Activated T-cell treated with anti-CD3 and anti-CD28 coated beads, Interleukin-2, amount 50 U/mL, for 4 hours (primary cell): ENCODE data around the gene RAPGEF2. TPM values are rescaled to one million over a fixed set of nuclear protein-coding genes. Genes with fewer than 3 reads are reported as not detected.
A peak's percentile ranks its signal among the peaks of the same experiment; 100 is the strongest.
"Not testable (repeated sequence)": the region's sequence is repeated elsewhere in the genome, so short reads cannot be mapped to it uniquely, and the experiment has no call there.

Source experiments
- ATAC-seq, 2 donors: fragments of 200-7000 bp; cut with Tn5 transposase; one replicate each; pipeline ENCODE4 v1.10.0; 2021
- DNase-seq: peaks from one replicate; pipeline ENCODE4 v3.0.0-alpha.2; 2020
- H3K27me3 Mint-ChIP-seq: one replicate; pipeline ENCODE4 v1.8.0; 2021; ENCODE audit warnings: low read depth, mixed read lengths
- H3K36me3 Mint-ChIP-seq: one replicate; pipeline ENCODE4 v1.8.0; 2022; ENCODE audit warnings: mixed read lengths; ENCODE audit not compliant: insufficient read depth
- H3K4me1 Mint-ChIP-seq: one replicate; pipeline ENCODE4 v1.8.0; 2021; ENCODE audit warnings: low read depth, mixed read lengths
- H3K4me3 Mint-ChIP-seq: one replicate; pipeline ENCODE4 v1.8.0; 2021; ENCODE audit warnings: mild to moderate bottlenecking, moderate library complexity, mixed read lengths
- H3K9me3 Mint-ChIP-seq: one replicate; pipeline ENCODE4 v1.8.0; 2021; ENCODE audit warnings: mixed read lengths
- total RNA-seq, 3 donors: library from RNA; stranded (reverse); gene quantifications; one replicate each; pipeline ENCODE4 v1.2.1, GENCODE V29; 2021

The RAPGEF2 gene
- total RNA-seq, 3 donors from 2014 or later: 47.8 to 50.0 (median 49.3) TPM

DNA sequence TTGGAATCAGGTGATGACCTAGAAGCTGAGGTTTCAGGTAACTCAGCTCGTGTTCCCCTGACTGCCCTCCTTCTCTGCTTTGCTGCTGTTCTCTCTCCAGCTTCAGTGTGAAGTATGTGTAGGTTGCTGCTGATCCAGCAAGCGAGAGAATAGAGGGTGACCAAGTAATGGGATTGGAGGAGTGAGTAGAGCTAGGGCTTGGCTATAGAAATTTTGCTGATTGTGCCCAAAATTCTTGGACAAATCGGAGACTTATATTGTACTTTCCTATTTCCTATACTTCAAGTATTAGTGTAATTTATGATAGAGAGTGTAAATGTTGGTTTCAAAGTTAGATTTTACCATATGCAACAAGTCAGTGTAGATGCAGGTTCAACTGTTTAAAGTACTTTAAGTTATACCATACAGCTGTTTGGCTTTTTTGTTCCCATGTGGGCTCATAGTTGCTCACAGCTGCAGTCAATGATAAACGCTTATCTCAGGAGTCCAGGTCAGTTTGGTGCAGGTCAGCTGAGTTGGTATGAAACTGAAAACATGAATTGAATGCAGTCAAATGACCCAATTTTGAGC lies 48.0 kb downstream of the RAPGEF2 start:
- Mint-ChIP-seq H3K4me3 (no peak overlapping the region), H3K9me3 (no peaks in the 10 kb centered on the region), H3K4me1 (peaks cover 6% of the 10 kb centered on the region), H3K36me3 (no peaks in the 10 kb centered on the region), H3K27me3 (peaks cover 1% of the 10 kb centered on the region)
- no peak for DNase-seq
- ATAC-seq: no peak

DNA sequence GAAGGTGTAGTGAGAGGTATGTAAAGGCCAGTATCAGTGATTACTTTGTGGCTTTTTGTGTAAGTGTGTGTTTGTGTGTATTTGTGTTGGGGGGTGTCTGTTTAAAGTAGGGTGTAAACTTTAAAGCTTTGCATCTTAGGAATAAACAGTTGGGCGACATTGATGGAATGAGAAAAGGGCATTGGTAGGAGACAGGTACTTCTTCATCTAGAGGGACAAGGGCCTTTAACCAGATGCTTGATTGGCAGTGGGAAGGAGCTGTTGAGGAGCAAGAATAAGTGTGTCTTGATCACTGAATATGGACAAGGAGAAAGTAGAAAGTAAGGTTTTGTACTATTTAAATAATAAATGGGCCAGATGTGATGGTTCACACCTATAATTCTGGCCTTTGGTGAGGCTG lies 48.8 kb downstream of the RAPGEF2 start:
- no peaks in the 10 kb centered on the region for H3K36me3 Mint-ChIP-seq
- H3K4me3 Mint-ChIP-seq: no peak overlapping the region
- peaks cover 1% of the 10 kb centered on the region for H3K27me3 Mint-ChIP-seq
- DNase-seq (no peak), ATAC-seq (no peak)
- H3K9me3 Mint-ChIP-seq: no peaks in the 10 kb centered on the region
- peaks cover 6% of the 10 kb centered on the region for H3K4me1 Mint-ChIP-seq

DNA sequence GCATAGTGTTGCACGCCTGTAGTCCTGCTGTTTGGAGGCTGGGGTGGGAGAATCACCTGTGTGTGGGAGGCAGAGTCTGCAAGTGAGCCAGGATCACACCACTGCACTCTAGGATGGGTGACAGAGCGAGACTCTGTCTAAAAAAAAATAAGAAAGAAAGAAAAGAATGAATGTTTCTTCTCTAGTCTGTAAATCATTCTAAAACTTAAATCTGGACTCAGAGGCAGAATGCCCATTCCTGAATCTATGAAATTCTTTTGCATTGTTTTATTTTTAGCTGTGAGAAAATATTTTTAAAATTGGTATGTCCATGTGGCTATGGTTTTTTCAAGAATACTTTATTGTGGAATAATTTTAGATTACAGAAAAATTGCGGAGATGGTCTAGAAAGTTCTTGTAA lies 49.3 kb downstream of the RAPGEF2 start:
- no peaks in the 10 kb centered on the region for H3K9me3 Mint-ChIP-seq
- no peak for ATAC-seq
- H3K27me3 Mint-ChIP-seq: peaks cover 1% of the 10 kb centered on the region
- no peak overlapping the region for H3K4me3 Mint-ChIP-seq
- peaks cover 6% of the 10 kb centered on the region for H3K4me1 Mint-ChIP-seq
- H3K36me3 Mint-ChIP-seq: no peaks in the 10 kb centered on the region
- DNase-seq: no peak

DNA sequence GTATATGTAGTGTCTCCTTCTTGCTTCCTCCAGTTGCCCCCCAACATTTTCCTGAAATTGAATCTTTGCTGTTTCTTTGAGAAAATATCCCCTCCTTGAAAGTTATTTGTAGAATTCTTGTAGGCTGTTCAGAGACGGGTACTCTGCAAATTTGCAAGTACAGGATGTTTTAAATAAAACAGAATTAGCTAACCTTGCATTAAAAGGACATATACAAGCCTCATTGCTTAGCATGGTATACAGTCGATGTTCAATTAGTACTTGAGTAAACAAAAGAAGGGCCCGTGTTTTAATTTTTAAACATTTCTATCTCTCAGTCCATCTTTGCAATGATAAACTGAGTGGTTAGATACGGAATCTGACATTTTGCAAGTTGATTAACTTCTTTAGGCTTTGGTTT lies 50.8 kb downstream of the RAPGEF2 start:
- Mint-ChIP-seq H3K4me3 (no peak overlapping the region), H3K27me3 (peaks cover 1% of the 10 kb centered on the region), H3K36me3 (no peaks in the 10 kb centered on the region), H3K4me1 (peaks cover 8% of the 10 kb centered on the region), H3K9me3 (no peaks in the 10 kb centered on the region)
- DNase-seq (no peak), ATAC-seq (no peak)

DNA sequence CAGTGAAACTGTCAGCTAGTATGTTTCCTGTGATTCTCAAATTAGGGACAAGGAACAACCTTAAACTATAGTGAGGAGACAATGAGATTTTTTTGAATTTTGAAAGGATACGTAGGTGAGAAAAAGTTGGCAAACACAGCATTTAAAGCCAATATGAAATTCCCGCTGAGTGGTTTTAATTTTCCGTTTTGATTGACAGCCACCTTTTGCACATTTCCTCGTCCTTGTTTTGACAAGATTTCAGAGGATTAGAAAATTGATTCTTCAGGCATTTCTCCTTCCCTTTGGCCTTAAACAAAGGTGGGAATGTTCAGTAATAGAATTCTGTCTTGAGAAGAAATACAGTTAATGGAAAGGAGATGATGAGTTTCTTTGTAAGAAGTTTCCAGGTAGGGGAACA lies 52.2 kb downstream of the RAPGEF2 start:
- Mint-ChIP-seq H3K4me3 (no peak overlapping the region), H3K4me1 (peaks cover 7% of the 10 kb centered on the region), H3K27me3 (no peaks in the 10 kb centered on the region), H3K36me3 (no peaks in the 10 kb centered on the region), H3K9me3 (no peaks in the 10 kb centered on the region)
- DNase-seq: no peak
- no peak for ATAC-seq

DNA sequence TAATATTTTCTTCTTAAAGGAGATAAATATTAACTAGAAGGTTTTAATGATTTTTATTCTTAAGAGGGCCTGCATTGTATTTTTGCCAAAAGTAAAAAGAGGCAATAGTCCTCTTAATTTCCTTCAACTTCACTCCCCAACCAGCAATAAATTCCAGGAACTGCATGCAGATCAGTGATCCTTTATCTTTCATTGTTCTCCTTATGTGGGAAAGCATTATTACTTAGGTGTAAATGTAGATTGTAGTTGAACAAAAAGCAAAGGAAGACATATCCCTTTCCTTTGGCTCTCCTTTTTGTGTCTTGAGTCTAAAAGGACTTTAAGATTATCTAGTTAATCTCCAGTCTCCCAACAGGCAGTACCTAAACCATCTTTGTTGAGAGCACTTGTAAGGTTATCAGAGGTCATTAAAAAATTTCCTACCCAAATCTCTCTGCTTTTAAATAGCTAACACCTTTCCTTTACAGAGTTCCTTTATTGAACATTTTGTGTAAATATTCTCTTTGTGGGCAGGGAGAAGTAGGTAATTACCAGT lies 55.3 kb downstream of the RAPGEF2 start:
- Mint-ChIP-seq H3K27me3 (no peaks in the 10 kb centered on the region), H3K36me3 (no peaks in the 10 kb centered on the region), H3K4me3 (no peak overlapping the region), H3K9me3 (no peaks in the 10 kb centered on the region), H3K4me1 (peaks cover 7% of the 10 kb centered on the region)
- DNase-seq (no peak), ATAC-seq (no peak)

DNA sequence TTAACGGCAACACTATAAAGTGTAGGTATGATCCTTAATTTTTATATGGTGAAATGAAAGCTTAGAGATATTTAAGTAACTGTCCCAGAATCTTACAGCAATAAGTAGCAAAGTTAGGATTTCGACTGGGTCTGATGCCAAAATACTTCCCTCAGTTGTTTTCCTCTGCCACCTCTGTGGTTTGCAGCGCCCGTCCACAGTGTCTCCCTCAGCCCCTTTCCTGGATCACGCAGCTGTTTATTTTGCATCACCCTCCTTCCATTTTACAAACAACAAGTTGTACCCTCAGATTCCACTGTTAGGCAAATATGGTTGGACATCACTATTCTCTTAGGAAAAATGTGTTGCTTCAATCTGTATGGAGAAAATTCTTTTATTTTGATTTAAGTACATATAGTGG lies 56.1 kb downstream of the RAPGEF2 start:
- no peak for ATAC-seq
- DNase-seq: no peak
- no peaks in the 10 kb centered on the region for H3K9me3 Mint-ChIP-seq
- H3K4me3 Mint-ChIP-seq: no peak overlapping the region
- H3K4me1 Mint-ChIP-seq: peaks cover 8% of the 10 kb centered on the region
- no peaks in the 10 kb centered on the region for H3K36me3 Mint-ChIP-seq
- H3K27me3 Mint-ChIP-seq: no peaks in the 10 kb centered on the region

DNA sequence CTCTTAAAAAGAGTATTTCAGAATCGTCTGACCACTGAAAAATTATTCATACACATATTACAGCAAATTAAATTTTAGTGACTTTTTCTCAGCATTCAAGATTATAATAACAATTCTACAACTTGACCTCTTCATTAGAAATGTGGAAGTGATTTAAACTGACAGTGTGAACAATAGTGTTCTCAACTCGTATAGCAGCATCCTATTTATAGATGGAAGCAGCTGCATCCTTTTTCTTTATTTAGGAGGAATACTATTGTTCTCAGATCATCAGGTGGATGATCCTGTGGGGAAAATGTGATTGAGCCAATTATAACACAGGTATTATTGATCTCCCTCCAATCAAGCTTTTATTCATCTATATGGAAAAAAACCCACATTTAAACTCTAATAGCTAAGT lies 56.7 kb downstream of the RAPGEF2 start:
- no peaks in the 10 kb centered on the region for H3K36me3 Mint-ChIP-seq
- H3K4me1 Mint-ChIP-seq: peaks cover 8% of the 10 kb centered on the region

DNA sequence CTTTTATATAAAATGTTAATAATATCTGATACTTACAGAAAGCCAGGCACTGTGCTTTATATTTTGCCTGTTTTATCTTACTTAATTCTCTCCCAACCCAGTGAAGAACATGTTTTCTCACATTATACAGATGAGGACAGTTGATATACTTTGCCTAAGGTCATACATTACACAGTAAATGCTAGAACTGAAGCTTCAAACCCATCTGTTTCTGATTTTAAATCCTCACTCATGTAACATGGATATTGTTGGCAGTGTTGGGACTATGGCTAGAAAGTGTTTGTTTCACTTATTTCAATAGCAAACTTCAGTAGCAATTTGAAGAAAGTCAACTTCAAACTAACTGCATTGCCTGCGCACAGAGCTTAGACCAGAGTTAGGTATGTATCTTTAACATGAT lies 57.4 kb downstream of the RAPGEF2 start:
- H3K4me3 Mint-ChIP-seq: no peak overlapping the region
- H3K27me3 Mint-ChIP-seq: no peaks in the 10 kb centered on the region
- no peaks in the 10 kb centered on the region for H3K36me3 Mint-ChIP-seq
- DNase-seq (no peak), ATAC-seq (no peak)
- peaks cover 7% of the 10 kb centered on the region for H3K4me1 Mint-ChIP-seq
- H3K9me3 Mint-ChIP-seq: no peaks in the 10 kb centered on the region

More for the DNA sequence above, 56.7 kb downstream of the RAPGEF2 start:
- no peaks in the 10 kb centered on the region for H3K27me3 Mint-ChIP-seq
- DNase-seq: no peak
- ATAC-seq: no peak
- H3K9me3 Mint-ChIP-seq: no peaks in the 10 kb centered on the region
- H3K4me3 Mint-ChIP-seq: no peak overlapping the region

DNA sequence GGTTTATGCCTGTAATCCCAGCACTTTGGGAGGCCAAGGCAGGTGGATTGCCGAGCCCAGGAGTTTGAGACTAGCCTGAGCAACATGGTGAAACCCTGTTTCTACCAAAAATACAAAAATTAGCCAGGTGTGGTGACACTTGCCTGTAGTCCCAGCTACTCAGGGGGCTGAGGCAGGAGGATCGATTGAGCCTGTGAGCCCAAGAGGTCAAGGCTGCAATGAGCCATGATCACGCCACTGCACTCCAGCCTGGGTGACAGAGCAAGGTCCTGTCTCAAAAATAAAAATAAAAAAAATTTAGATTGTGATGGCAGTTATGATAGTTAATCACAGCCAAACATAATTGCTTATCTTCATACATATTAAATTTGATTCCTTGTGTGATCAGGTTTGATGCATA lies 58.6 kb downstream of the RAPGEF2 start:
- not testable (repeated sequence) for DNase-seq, H3K36me3 Mint-ChIP-seq, H3K9me3 Mint-ChIP-seq, ATAC-seq, H3K27me3 Mint-ChIP-seq, H3K4me3 Mint-ChIP-seq, H3K4me1 Mint-ChIP-seq

DNA sequence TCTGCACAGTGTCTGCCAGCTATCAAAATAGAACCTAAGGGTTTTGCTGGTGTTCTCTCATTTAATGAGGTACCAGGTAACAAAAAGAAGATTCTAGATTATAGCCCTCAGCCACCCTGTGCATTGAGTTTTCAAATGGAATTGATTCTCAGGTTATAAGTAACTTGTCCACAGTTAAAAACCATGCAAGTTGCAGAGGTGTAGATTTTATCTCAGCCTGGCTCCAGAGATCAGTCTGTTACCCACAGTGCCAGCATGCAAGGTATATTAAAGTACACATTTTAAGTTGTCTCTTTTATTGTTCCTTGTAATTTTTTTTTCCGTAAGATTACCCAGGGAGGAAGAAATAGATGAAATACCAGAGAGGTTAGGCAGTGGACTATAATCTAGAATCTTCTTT lies 59.7 kb downstream of the RAPGEF2 start:
- ATAC-seq: no peak
- H3K4me3 Mint-ChIP-seq: no peak overlapping the region
- no peaks in the 10 kb centered on the region for H3K9me3 Mint-ChIP-seq
- no peaks in the 10 kb centered on the region for H3K27me3 Mint-ChIP-seq
- no peak for DNase-seq
- H3K36me3 Mint-ChIP-seq: no peaks in the 10 kb centered on the region
- H3K4me1 Mint-ChIP-seq: peaks cover 14% of the 10 kb centered on the region

DNA sequence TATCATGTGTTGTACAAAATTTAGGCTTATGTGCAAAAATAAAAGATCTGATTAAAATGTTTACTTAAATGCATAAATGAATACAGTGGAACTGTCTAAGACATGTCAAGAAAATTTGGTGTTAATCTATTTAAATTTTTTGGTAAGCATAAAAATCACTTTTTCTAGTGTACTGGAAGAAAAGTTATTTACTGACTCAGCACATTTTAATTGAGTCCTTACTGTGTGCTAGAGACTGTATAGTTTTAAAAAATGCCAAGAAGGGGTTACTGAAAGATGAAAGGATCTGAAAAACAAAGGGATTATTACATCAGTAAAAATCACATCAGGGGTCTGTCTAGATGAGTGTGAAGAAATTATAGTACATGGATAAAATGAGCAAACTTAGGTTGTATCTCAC lies 60.6 kb downstream of the RAPGEF2 start:
- Mint-ChIP-seq H3K27me3 (no peaks in the 10 kb centered on the region), H3K4me3 (no peak overlapping the region), H3K4me1 (peaks cover 17% of the 10 kb centered on the region), H3K9me3 (no peaks in the 10 kb centered on the region), H3K36me3 (no peaks in the 10 kb centered on the region)
- DNase-seq: no peak
- no peak for ATAC-seq

DNA sequence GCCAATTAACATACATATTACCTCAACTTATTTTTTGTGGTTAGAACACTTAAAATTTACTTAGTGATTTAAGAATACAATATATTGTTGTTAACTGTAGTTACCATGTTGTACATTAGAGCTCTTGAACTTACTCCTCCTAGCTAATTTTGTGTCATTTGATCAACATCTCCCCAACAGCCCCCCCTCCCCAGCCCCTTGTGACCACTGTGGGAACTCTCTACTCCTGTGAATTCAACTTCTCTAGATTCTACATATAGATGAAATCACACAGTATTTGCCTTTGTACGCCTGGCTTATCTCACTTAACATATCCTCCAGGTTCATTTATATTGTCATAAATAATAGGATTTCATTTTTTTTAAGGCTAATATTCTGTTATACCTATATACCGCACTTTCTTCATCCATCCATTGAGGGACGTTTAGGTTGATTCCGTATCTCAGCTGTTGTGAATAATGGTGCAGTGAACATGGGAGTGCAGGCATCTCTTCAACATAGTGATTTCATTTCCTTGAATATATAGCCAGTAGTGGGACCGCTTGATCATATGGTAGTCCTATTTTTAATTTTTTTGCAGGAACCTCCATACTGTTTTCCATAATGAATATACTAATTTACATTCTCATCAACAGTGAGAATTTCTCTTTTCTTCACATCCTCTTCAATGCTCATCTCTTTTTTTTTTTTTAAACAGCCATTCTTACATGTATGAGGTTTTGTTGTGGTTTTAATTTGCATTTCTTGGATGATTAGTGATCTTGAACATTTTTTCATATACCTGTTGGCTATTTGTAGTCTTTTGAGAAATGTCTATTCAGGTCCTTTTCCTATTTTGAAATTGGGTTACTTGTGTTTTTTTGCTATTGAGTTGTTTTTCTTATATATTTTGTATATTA lies 66.8 kb downstream of the RAPGEF2 start:
- no peak for DNase-seq
- Mint-ChIP-seq H3K27me3 (no peaks in the 10 kb centered on the region), H3K36me3 (no peaks in the 10 kb centered on the region), H3K9me3 (no peaks in the 10 kb centered on the region), H3K4me1 (peaks cover 53% of the 10 kb centered on the region), H3K4me3 (no peak overlapping the region)
- ATAC-seq: no peak

DNA sequence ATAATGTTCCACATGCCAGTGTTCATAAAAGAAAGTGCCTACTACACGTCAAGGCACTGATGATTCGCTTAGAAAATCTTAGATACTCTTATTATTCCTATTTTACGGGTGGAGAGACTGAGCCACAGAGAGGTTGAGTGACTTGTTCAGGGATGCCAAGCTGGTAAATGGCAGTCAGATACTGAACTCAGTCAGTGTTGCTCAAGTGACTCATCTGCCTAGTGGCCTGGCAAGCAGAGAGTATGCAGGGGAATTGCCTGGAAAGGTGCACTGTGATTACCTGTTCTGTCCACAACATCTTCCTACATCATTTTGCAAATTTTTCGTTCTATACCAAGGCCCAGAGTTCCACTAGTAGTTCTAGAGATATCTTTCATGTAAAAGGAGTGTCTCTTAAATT lies 68.4 kb downstream of the RAPGEF2 start:
- no peaks in the 10 kb centered on the region for H3K36me3 Mint-ChIP-seq
- ATAC-seq (peak; percentile 61 to 77), DNase-seq (no peak)

DNA sequence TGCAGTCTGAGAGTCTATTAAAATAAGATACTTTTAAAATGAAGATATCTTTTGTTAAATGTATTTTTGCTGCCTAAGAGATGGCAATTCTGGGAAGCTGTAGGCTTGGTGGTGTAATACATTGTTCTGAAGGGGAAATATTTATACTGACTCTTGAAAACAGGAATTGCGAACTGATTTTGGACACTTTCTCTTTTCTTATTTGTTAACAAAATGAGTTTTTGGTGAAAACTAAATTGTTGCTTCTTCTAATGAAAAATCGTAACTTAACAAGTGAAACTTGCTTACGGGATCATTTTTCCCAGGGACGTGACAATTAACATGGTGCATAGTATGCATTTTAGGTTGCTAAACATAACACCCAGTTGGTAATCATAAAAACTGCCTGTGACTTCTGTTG lies 71.0 kb downstream of the RAPGEF2 start:
- peaks cover 59% of the 10 kb centered on the region for H3K4me1 Mint-ChIP-seq

More for the DNA sequence above, 68.4 kb downstream of the RAPGEF2 start:
- H3K27me3 Mint-ChIP-seq: no peaks in the 10 kb centered on the region
- H3K4me3 Mint-ChIP-seq: no peak overlapping the region
- peaks cover 64% of the 10 kb centered on the region for H3K4me1 Mint-ChIP-seq
- no peaks in the 10 kb centered on the region for H3K9me3 Mint-ChIP-seq

More for the DNA sequence above, 71.0 kb downstream of the RAPGEF2 start:
- Mint-ChIP-seq H3K27me3 (no peaks in the 10 kb centered on the region), H3K9me3 (no peaks in the 10 kb centered on the region), H3K36me3 (no peaks in the 10 kb centered on the region), H3K4me3 (no peak overlapping the region)
- DNase-seq (no peak), ATAC-seq (no peak)
